Measurements from ENCODE around the gene PRR33.

The PRR33 gene

GRCh38 chr11:1927848-1928469, 36.3 kb upstream of the PRR33 start:
- no peak for DNase-seq

- DNase-seq = no peak
Observed at GRCh38 chr11:1927026-1927847, 35.5 kb upstream of the PRR33 start.

GRCh38 chr11:1926156-1927025, 34.7 kb upstream of the PRR33 start:
- DNase-seq = no peak

GRCh38 chr11:1925373-1926155, 33.9 kb upstream of the PRR33 start:
- no peak for DNase-seq

GRCh38 chr11:1924646-1925372, 33.1 kb upstream of the PRR33 start:
- DNase-seq = no peak

GRCh38 chr11:1924181-1924580, 32.5 kb upstream of the PRR33 start:
- no peak for DNase-seq

- DNase-seq = no peak
Observed at GRCh38 chr11:1923201-1923956, 31.7 kb upstream of the PRR33 start.

GRCh38 chr11:1922481-1923081, 30.9 kb upstream of the PRR33 start:
- DNase-seq = no peak

- DNase-seq = no peak
Observed at GRCh38 chr11:1921574-1922141, 30.0 kb upstream of the PRR33 start.

- DNase-seq = no peak
Observed at GRCh38 chr11:1920909-1921573, 29.3 kb upstream of the PRR33 start.

GRCh38 chr11:1920128-1920908, 28.6 kb upstream of the PRR33 start:
- no peak for DNase-seq

GRCh38 chr11:1919391-1920127, 27.9 kb upstream of the PRR33 start, which contains the start of gene TNNT3:
TSS of gene TNNT3 (plus strand) at chr11:1919703. CDS start at chr11:1922875, 3,172 bp downstream.
- no peak for DNase-seq

GRCh38 chr11:1918436-1919315, 27.0 kb upstream of the PRR33 start:
- no peak for DNase-seq

- no peak for DNase-seq
Observed at GRCh38 chr11:1917523-1918435, 26.1 kb upstream of the PRR33 start.

- DNase-seq = no peak
Observed at GRCh38 chr11:1916986-1917522, 25.4 kb upstream of the PRR33 start.
